HG03354 (cell line): ENCODE data around the gene RD3L.

ENCODE experiments used
- ATAC-seq: cut with Tn5 transposase; IDR thresholded peaks from one replicate; pipeline ENCODE4 v1.9.1; 2021; ENCODE audit warnings: mild to moderate bottlenecking; ENCODE audit not compliant: unreplicated experiment, poor library complexity, severe bottlenecking

RD3L gene

GRCh38 chr14:103898204-103898603, 44.1 kb downstream of the RD3L start:
- no peak for ATAC-seq

- no peak for ATAC-seq
These were observed 45.0 kb downstream of the RD3L start for GRCh38 chr14:103897075-103897947.

GRCh38 chr14:103896578-103896977, 45.8 kb downstream of the RD3L start:
- no peak for ATAC-seq

GRCh38 chr14:103894723-103895059, 47.6 kb downstream of the RD3L start:
- no peak for ATAC-seq

GRCh38 chr14:103894034-103894722, 48.2 kb downstream of the RD3L start:
- ATAC-seq: no peak

DNA sequence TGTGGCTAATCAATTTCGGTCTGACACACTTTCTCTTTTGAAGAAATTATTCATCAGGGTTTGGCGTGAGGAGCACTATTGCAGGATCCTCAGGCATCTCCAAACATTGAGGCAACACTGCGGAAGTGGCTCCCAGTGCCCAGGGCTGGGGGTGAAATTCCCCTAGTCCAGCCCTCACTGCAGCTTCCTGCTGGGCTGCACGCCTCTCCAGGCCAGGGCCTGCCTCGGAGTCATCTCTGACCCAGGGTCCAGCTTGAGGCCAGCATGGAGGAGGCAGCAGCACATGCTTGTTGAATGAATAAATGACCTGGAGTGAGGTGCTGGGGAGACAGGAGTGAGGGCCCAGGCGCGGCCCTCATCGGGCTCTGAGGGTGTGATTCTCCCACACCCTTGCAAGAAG, 50.1 kb downstream of the RD3L start:
- ATAC-seq: no peak

- ATAC-seq: no peak
These were observed 50.6 kb downstream of the RD3L start for GRCh38 chr14:103891667-103892215.

DNA sequence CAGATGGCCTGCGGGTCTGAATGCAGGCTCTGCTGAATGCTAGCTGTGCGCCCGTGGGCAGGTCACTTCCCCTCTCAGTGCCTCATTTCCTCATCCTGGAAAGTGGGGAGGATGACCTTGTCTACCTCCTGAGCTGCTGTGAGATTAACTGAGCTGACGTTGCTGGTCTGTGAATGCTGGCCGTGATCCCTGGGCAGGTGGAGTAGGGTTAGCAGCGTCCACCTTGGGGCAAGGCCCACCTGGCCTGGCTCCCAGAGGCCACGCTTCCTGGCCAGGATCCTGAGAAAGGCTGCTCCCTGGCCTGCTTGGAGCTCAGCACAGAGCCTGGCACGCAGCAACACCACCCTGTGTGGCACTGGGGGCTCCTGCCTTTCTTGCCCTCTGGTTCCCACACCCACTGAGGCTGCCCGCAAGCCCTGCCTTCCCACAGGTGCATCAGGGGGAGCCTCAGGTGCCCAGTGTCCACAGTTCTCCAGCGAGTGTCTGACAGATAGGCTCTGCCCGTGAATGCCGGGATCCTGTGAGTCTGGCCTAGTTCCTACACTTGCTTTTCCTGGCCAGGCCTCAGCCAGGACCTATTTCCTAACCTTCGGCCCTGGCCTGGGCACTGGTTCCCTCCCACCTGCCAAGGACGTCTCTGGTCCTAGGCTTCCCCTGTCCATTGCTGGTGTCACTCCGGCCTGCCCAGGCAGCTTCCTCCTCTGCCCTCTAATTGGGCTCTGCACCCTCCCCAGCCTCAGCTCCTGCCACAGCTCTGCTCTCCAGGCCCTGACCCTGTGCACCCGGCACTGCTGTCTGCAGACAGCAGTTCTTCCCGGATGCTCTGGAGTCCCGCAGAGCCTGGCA, 51.3 kb downstream of the RD3L start:
- no peak for ATAC-seq
